ENCODE results near the gene C3orf49. TPM values are rescaled to one million over a fixed set of nuclear protein-coding genes. Genes with fewer than 3 reads are reported as not detected.

Gene C3orf49
- total RNA-seq, 4 donors from 2014 or later: not detected

- intact Hi-C loops (cut with DNase I; ENCODE audit: low total_unique reads): no loop called here
- DNase-seq (ENCODE audit: low spot score in 2 of 2): no peak
- 74 to 76% methylated on average over 3 of the region's 3 CpGs for WGBS, 2 donors
- no peak overlapping the region for H3K4me3 ChIP-seq (ENCODE audit: low read depth, poor library complexity, severe bottlenecking)
- no peak for TF ChIP-seq POLR2A (IDR thresholded peaks at IDR 0.05)
- TF ChIP-seq CTCF (IDR thresholded peaks at IDR 0.05): no peak
Measured at GRCh38 chr3:63869940-63870614, 51.0 kb downstream of the C3orf49 start.

- TF ChIP-seq CTCF (IDR thresholded peaks at IDR 0.05): no peak
- no peak for TF ChIP-seq POLR2A (IDR thresholded peaks at IDR 0.05)
- 71 to 80% methylated on average over 2 of the region's 2 CpGs for WGBS, 2 donors
- intact Hi-C loops (cut with DNase I; ENCODE audit: low total_unique reads): no loop called here
- no peak overlapping the region for H3K4me3 ChIP-seq (ENCODE audit: low read depth, poor library complexity, severe bottlenecking)
- no peak for DNase-seq (ENCODE audit: low spot score in 2 of 2)
Measured at GRCh38 chr3:63870615-63871005, 51.5 kb downstream of the C3orf49 start.

- no peak for DNase-seq (ENCODE audit: low spot score in 2 of 2)
- no peak for TF ChIP-seq CTCF (IDR thresholded peaks at IDR 0.05)
- TF ChIP-seq POLR2A (IDR thresholded peaks at IDR 0.05): no peak
- intact Hi-C loops (cut with DNase I; ENCODE audit: low total_unique reads): no loop called here
- 84 to 92% methylated on average over 2 of the region's 2 CpGs for WGBS, 2 donors
- no peak overlapping the region for H3K4me3 ChIP-seq (ENCODE audit: low read depth, poor library complexity, severe bottlenecking)
Measured at GRCh38 chr3:63872135-63872924, 53.2 kb downstream of the C3orf49 start.

- no peak overlapping the region for H3K4me3 ChIP-seq (ENCODE audit: low read depth, poor library complexity, severe bottlenecking)
- WGBS, 2 donors: 88 to 93% methylated on average over 3 of the region's 3 CpGs
- DNase-seq (ENCODE audit: low spot score in 2 of 2): no peak
- intact Hi-C loops (cut with DNase I; ENCODE audit: low total_unique reads): no loop called here
- TF ChIP-seq POLR2A (IDR thresholded peaks at IDR 0.05) (no peak), CTCF (IDR thresholded peaks at IDR 0.05) (no peak)
Measured at GRCh38 chr3:63874769-63875168, 55.7 kb downstream of the C3orf49 start.

GRCh38 chr3:63875510-63875909 lies 56.4 kb downstream of the C3orf49 start:
- no peak for DNase-seq (ENCODE audit: low spot score in 2 of 2)
- H3K4me3 ChIP-seq (ENCODE audit: low read depth, poor library complexity, severe bottlenecking): no peak overlapping the region
- intact Hi-C loops (cut with DNase I; ENCODE audit: low total_unique reads): no loop called here
- 89 to 94% methylated on average over 2 of the region's 2 CpGs for WGBS, 2 donors
- no peak for TF ChIP-seq CTCF (IDR thresholded peaks at IDR 0.05)
- TF ChIP-seq POLR2A (IDR thresholded peaks at IDR 0.05): no peak

Data from lower leg skin (tissue), 4 donors.